ENCODE measurements around the gene MRPL17. TPM values are rescaled to one million over a fixed set of nuclear protein-coding genes. Genes with fewer than 3 reads are reported as not detected.

The MRPL17 gene
- total and polyA plus RNA-seq, 9 of the 15 experiments (the other 6 are each of a cell fraction or from before 2014, with no cell fraction given): 33.9 to 81.6 (median 43.9) TPM

- ChIA-PET CTCF (ENCODE audit: low intra/inter-chr PET ratio) (no interaction called here), POLR2A (interaction anchor here (1.5 kb wide), 1 partner anchor 14 kb away, joined by 3 read pairs; no protein-coding TSS in a partner anchor)
- Histone ChIP-seq H4K20me1 (replicated peaks; ENCODE audit: control insufficient read depth, insufficient read depth, low read length) (no peaks in the 10 kb centered on the region), H3K27ac (ENCODE audit: extremely low read depth, low read depth, low read length) (no peak overlapping the region), H3K4me1 (replicated peaks in 1 of 2; ENCODE audit: control insufficient read depth in 2 of 2, insufficient read depth in 2 of 2, low read length in 2 of 2) (peaks cover 27 to 38% of the 10 kb centered on the region in 2 experiments), H3K9me3 (replicated peaks; ENCODE audit: control insufficient read depth, insufficient read depth, low read depth, low read length) (no peaks in the 10 kb centered on the region), H3K27me3 (ENCODE audit: control insufficient read depth in 2 of 2, insufficient read depth in 2 of 2, low read length in 2 of 2) (no peaks in the 10 kb centered on the region; a peak in 1 of 5 replicates), H3K79me2 (ENCODE audit: control insufficient read depth, insufficient read depth, low read length) (no peaks in the 10 kb centered on the region), H2AFZ (ENCODE audit: low read depth, low read length) (no peak overlapping the region), H3K9me1 (ENCODE audit: control insufficient read depth, insufficient read depth, low read length) (no peaks in the 10 kb centered on the region), H3K4me2 (ENCODE audit: insufficient read depth, low read length) (no peak overlapping the region), H3K4me3 (no peak overlapping the region), H3K9ac (ENCODE audit: insufficient read depth in 1 of 2, low read depth in 2 of 2, low read length in 2 of 2) (0 out of 4 replicates have a peak overlapping the region, but pooled peaks of 1 of the 2 experiments have one; percentile 17), H3K36me3 (ENCODE audit: control insufficient read depth, insufficient read depth, low read length) (no peaks in the 10 kb centered on the region)
- WGBS (ENCODE audit: insufficient coverage, low coverage, missing lambda C conversion rate): 65% methylated on average over 35 of the region's 36 CpGs
- ATAC-seq (no peak), DNase-seq (ENCODE audit: extremely low read depth in 1 of 4, low spot score in 3 of 4) (no peak), FAIRE-seq (no peak)
- intact Hi-C loops (cut with micrococcal nuclease): no loop called here
- TF ChIP-seq KDM1A (IDR thresholded peaks at IDR 0.05) (no peak), MAZ (CRISPR knock-in tag; conservative IDR thresholded peaks at IDR 0.05 in 1 of 2, IDR thresholded peaks at IDR 0.05 in 1 of 2) (no peak), ZNF143 (CRISPR knock-in tag; IDR thresholded peaks at IDR 0.05) (no peak), ZNF184 (CRISPR knock-in tag; IDR thresholded peaks at IDR 0.05) (no peak), ZNF655 (CRISPR knock-in tag; IDR thresholded peaks at IDR 0.05) (no peak), ZFPM2 (CRISPR knock-in tag; IDR thresholded peaks at IDR 0.05) (no peak), NRF1 (conservative IDR thresholded peaks at IDR 0.05 in 1 of 2, IDR thresholded peaks at IDR 0.05 in 1 of 2) (no peak), HMGN3 (IDR thresholded peaks at IDR 0.05; ENCODE audit: borderline replicate concordance, extremely low read depth, insufficient read length, low read depth, low read length) (no peak), ZNF384 (IDR thresholded peaks at IDR 0.05; ENCODE audit: low read depth, low read length) (no peak), E2F6 (IDR thresholded peaks at IDR 0.05; ENCODE audit: borderline replicate concordance in 1 of 2, extremely low read depth in 1 of 2, insufficient read depth in 1 of 2, insufficient read length in 1 of 2, low read depth in 1 of 2, low read length in 1 of 2, poor library complexity in 1 of 2, severe bottlenecking in 1 of 2) (no peak), RFX7 (CRISPR knock-in tag; IDR thresholded peaks at IDR 0.05) (no peak)
- TF ChIP-seq, protein P1, sequence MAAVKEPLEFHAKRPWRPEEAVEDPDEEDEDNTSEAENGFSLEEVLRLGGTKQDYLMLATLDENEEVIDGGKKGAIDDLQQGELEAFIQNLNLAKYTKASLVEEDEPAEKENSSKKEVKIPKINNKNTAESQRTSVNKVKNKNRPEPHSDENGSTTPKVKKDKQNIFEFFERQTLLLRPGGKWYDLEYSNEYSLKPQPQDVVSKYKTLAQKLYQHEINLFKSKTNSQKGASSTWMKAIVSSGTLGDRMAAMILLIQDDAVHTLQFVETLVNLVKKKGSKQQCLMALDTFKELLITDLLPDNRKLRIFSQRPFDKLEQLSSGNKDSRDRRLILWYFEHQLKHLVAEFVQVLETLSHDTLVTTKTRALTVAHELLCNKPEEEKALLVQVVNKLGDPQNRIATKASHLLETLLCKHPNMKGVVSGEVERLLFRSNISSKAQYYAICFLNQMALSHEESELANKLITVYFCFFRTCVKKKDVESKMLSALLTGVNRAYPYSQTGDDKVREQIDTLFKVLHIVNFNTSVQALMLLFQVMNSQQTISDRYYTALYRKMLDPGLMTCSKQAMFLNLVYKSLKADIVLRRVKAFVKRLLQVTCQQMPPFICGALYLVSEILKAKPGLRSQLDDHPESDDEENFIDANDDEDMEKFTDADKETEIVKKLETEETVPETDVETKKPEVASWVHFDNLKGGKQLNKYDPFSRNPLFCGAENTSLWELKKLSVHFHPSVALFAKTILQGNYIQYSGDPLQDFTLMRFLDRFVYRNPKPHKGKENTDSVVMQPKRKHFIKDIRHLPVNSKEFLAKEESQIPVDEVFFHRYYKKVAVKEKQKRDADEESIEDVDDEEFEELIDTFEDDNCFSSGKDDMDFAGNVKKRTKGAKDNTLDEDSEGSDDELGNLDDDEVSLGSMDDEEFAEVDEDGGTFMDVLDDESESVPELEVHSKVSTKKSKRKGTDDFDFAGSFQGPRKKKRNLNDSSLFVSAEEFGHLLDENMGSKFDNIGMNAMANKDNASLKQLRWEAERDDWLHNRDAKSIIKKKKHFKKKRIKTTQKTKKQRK (IDR thresholded peaks at IDR 0.05; ENCODE audit: borderline replicate concordance, low read depth, low read length): no peak
- TF ChIP-seq, protein P2, sequence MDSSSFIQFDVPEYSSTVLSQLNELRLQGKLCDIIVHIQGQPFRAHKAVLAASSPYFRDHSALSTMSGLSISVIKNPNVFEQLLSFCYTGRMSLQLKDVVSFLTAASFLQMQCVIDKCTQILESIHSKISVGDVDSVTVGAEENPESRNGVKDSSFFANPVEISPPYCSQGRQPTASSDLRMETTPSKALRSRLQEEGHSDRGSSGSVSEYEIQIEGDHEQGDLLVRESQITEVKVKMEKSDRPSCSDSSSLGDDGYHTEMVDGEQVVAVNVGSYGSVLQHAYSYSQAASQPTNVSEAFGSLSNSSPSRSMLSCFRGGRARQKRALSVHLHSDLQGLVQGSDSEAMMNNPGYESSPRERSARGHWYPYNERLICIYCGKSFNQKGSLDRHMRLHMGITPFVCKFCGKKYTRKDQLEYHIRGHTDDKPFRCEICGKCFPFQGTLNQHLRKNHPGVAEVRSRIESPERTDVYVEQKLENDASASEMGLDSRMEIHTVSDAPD (CRISPR knock-in tag; IDR thresholded peaks at IDR 0.05): no peak
- in situ Hi-C loops (cut with MboI): no loop called here
- BruUV-seq (replicated peaks): no TSS peak
Observed at GRCh38 chr11:6640036-6640984, 42.8 kb downstream of the MRPL17 start.

Measured in K562 (cell line).